Measurements from ENCODE around the gene USH1C.

The USH1C gene

DNA sequence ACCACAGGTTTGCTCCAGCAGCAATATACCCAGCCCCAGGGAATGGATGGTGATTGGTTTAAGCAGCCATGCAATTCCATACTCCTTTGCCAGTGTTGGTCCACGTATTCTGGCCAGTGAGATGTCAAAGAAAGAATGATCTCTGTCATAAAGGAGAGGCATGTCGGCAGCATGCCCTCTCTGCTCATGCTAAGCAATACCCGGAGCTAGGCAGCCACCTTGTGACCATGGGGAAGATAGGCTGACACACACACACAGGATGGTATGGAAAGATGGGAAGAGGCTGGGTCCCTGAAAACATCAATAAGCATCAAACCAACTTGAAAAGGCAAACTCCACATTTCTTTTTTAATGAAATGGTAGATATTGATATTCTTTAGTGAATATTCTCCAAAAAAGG, 72.7 kb downstream of the USH1C start:
- TF ChIP-seq, protein P1, sequence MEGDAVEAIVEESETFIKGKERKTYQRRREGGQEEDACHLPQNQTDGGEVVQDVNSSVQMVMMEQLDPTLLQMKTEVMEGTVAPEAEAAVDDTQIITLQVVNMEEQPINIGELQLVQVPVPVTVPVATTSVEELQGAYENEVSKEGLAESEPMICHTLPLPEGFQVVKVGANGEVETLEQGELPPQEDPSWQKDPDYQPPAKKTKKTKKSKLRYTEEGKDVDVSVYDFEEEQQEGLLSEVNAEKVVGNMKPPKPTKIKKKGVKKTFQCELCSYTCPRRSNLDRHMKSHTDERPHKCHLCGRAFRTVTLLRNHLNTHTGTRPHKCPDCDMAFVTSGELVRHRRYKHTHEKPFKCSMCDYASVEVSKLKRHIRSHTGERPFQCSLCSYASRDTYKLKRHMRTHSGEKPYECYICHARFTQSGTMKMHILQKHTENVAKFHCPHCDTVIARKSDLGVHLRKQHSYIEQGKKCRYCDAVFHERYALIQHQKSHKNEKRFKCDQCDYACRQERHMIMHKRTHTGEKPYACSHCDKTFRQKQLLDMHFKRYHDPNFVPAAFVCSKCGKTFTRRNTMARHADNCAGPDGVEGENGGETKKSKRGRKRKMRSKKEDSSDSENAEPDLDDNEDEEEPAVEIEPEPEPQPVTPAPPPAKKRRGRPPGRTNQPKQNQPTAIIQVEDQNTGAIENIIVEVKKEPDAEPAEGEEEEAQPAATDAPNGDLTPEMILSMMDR (IDR thresholded peaks at IDR 0.05; ENCODE audit: borderline replicate concordance, control extremely low read depth, extremely low read depth, insufficient read depth, missing control alignments): no peak
- in situ Hi-C loops (cut with MboI; ENCODE audit: low sequenced_read_pairs, unreplicated experiment): no loop called here
- DNase-seq (ENCODE audit: low spot score): no peak

DNA sequence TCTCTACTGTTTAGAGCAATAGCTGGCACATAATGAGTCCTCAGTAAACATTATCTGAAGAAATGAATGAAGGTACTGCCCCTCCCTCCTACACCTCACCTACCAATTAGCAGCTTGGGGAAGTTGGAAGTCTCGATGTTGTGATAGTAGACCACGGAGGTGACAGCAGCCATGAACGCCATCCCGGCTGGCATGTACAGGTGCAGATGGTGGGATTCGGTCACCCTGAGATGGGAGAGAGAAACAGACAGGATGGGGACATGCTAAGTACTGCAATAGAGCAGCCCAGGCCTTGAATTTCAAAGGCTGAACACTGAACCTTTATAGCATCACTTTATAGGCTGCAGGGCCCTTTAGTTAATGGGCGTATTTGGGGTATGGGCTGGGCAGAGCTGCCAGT, 74.2 kb downstream of the USH1C start:
- no peak for DNase-seq (ENCODE audit: low spot score)
- TF ChIP-seq, protein P1 (IDR thresholded peaks at IDR 0.05; ENCODE audit: borderline replicate concordance, control extremely low read depth, extremely low read depth, insufficient read depth, missing control alignments): no peak
- in situ Hi-C loops (cut with MboI; ENCODE audit: low sequenced_read_pairs, unreplicated experiment): no loop called here

DNA sequence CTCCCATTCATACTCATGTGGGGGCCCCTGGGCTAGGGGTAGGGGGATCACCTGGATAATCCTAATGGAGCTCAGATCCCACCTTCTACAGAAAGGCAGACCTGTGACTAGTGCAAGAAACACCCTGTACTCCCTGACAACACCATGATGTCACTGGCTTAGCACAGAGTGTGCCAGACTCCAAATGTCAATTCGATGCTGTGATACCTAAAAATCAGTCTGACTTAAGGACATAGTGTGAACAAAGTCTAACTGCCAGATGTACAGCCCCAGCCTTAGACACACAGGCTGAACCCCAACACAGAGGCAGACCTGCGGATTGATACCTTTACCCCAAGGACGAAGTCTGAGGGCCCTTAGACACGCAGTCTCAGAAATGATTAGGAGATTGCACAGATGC, 76.1 kb downstream of the USH1C start:
- TF ChIP-seq, protein P1 (IDR thresholded peaks at IDR 0.05; ENCODE audit: borderline replicate concordance, control extremely low read depth, extremely low read depth, insufficient read depth, missing control alignments): no peak
- no peak for DNase-seq (ENCODE audit: low spot score)
- in situ Hi-C loops (cut with MboI; ENCODE audit: low sequenced_read_pairs, unreplicated experiment): no loop called here

DNA sequence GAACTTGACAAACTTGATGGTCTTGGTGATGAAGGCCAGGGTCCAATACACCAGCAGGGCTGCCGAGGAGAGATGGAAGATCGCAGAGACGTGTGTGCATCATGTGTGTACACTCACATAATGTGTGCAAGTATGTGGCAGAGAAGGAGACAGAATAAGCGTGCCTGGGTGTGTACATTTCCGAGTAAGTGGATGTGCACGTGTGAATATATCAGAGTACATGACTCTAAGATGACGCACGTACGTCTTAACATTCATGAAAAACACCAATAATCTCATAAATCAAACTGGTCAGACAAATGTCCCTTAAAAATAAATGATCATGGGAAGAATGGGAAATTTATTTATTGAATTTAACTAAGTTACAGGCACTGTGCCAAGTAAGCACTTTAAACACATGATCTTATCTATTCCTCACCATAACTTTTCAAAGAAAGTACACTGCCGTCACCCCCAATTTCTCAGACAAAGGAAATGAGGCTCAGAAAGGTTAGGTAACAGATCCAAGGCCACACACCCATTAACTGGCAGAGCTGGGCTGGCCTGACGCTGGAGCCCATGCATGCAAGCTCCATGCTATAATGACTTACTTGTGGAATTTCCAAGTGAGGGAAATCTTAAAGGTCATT, 80.6 kb downstream of the USH1C start:
- in situ Hi-C loops (cut with MboI; ENCODE audit: low sequenced_read_pairs, unreplicated experiment): no loop called here
- no peak for DNase-seq (ENCODE audit: low spot score)
- TF ChIP-seq, protein P1 (IDR thresholded peaks at IDR 0.05; ENCODE audit: borderline replicate concordance, control extremely low read depth, extremely low read depth, insufficient read depth, missing control alignments): no peak

DNA sequence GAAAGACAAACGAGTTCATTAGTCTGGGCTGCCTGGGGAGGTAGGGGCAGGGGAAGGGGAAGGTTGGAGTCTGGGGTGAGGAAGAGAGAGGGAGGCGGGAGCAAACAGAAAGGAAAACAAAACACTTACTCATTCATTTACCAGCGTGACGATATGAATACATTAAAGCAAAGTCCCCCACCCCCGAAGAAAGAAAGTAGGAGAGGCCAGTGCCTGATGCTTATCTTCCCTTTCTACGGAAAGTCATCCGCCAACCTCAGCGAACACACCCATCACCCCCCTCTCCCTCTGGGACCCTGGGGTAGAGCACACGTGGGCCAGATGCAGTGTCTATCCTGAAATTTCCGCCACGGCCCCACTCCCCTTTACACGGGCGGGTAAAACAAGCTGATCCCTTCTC, 81.3 kb downstream of the USH1C start:
- TF ChIP-seq, protein P1 (IDR thresholded peaks at IDR 0.05; ENCODE audit: borderline replicate concordance, control extremely low read depth, extremely low read depth, insufficient read depth, missing control alignments): no peak
- in situ Hi-C loops (cut with MboI; ENCODE audit: low sequenced_read_pairs, unreplicated experiment): no loop called here
- no peak for DNase-seq (ENCODE audit: low spot score)

DNA sequence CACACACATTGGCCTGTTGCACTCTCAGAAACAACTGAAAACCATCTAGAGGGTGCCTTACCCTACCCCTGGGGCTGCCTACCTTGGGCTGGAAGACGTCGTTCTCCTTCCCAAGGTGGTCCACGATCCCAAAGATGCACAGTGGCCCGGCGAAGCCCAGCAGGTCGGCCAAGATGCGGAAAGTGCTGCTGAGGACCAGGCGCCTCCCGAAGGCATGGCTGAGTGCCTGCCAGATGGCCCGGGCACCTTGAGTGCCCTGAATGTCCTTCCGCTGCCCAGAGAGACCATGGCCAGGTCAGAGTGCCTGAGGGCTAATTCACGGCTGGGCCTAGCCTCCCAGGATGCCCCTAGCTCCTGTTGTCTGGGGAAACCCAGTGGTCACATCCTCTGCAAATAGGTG, 83.8 kb downstream of the USH1C start:
- no peak for DNase-seq (ENCODE audit: low spot score)
- TF ChIP-seq, protein P1 (IDR thresholded peaks at IDR 0.05; ENCODE audit: borderline replicate concordance, control extremely low read depth, extremely low read depth, insufficient read depth, missing control alignments): no peak
- in situ Hi-C loops (cut with MboI; ENCODE audit: low sequenced_read_pairs, unreplicated experiment): no loop called here
